Hepatocyte (in vitro differentiated cells): ENCODE data around the gene SORD. TPM values are rescaled to one million over a fixed set of nuclear protein-coding genes. Genes with fewer than 3 reads are reported as not detected.
"Not testable (repeated sequence)": the region's sequence is repeated elsewhere in the genome, so short reads cannot be mapped to it uniquely, and the experiment has no call there.

ENCODE experiments used
- DNase-seq: peaks from one replicate; pipeline ENCODE4 v3.0.0-alpha.2; 2016; ENCODE audit warnings: low spot score
- H2AFZ ChIP-seq: fragments of 200-600 bp; sonication (generic); 2 replicates; pipeline ENCODE4 v1.6.0; 2016; ENCODE audit warnings: antibody characterized with exemption, mild to moderate bottlenecking
- H3K27ac ChIP-seq: fragments of 200-600 bp; sonication (generic); 2 replicates; pipeline ENCODE4 v1.5.1; 2016; ENCODE audit warnings: mild to moderate bottlenecking
- H3K27me3 ChIP-seq: fragments of 200-600 bp; sonication (generic); 2 replicates; pipeline ENCODE4 v1.6.1; 2016
- H3K36me3 ChIP-seq: fragments of 200-600 bp; sonication (generic); replicated peaks from 2 replicates; pipeline ENCODE4 v1.5.1; 2016; ENCODE audit warnings: low read depth; ENCODE audit not compliant: insufficient read depth
- H3K4me1 ChIP-seq: fragments of 200-600 bp; sonication (generic); 2 replicates; pipeline ENCODE4 v1.5.1; 2016; ENCODE audit warnings: mild to moderate bottlenecking, moderate library complexity; ENCODE audit not compliant: insufficient read depth
- H3K4me2 ChIP-seq: fragments of 200-600 bp; sonication (generic); 2 replicates; pipeline ENCODE4 v1.6.0; 2016
- H3K4me3 ChIP-seq: fragments of 200-600 bp; sonication (generic); 2 replicates; pipeline ENCODE4 v1.5.1; 2016; ENCODE audit warnings: mild to moderate bottlenecking
- H3K79me2 ChIP-seq: fragments of 200-600 bp; sonication (generic); 2 replicates; pipeline ENCODE4 v1.6.0; 2017; ENCODE audit warnings: mild to moderate bottlenecking
- H3K9me2 ChIP-seq: fragments of 200-600 bp; sonication (generic); replicated peaks from 2 replicates; pipeline ENCODE4 v1.6.0; 2017; ENCODE audit warnings: mild to moderate bottlenecking; ENCODE audit not compliant: insufficient read depth
- H3K9me3 ChIP-seq: fragments of 200-600 bp; sonication (generic); 2 replicates; pipeline ENCODE4 v1.5.1; 2016; ENCODE audit warnings: low read depth, mild to moderate bottlenecking
- H4K20me1 ChIP-seq: fragments of 200-600 bp; sonication (generic); 2 replicates; pipeline ENCODE4 v1.6.0; 2016; ENCODE audit warnings: mild to moderate bottlenecking; ENCODE audit not compliant: insufficient read depth, poor library complexity, severe bottlenecking
- CTCF ChIP-seq: fragments of 200-600 bp; sonication (generic); IDR thresholded peaks from 2 replicates; pipeline ENCODE4 v1.5.1; 2016; ENCODE audit warnings: antibody characterized with exemption, mild to moderate bottlenecking; ENCODE audit not compliant: poor library complexity
- EZH2 ChIP-seq: fragments of 200-600 bp; sonication (generic); IDR thresholded peaks from 2 replicates; pipeline ENCODE4 v1.6.1; 2016; ENCODE audit warnings: antibody characterized with exemption, mild to moderate bottlenecking, borderline replicate concordance
- EZH2phosphoT487 ChIP-seq: fragments of 200-600 bp; sonication (generic); IDR thresholded peaks from one replicate; pipeline ENCODE4 v1.6.1; 2018; ENCODE audit warnings: antibody characterized with exemption, mild to moderate bottlenecking, low read depth, moderate library complexity; ENCODE audit not compliant: unreplicated experiment, severe bottlenecking
- WGBS: methylation state at CpG from one replicate; pipeline ENCODE4 v1.1.6; 2016; ENCODE audit warnings: low lambda C conversion rate; ENCODE audit errors: missing lambda C conversion rate; 5-methylcytosine and 5-hydroxymethylcytosine counted together
- polyA plus RNA-seq: library from polyadenylated mRNA; unstranded; fragments of >200 nt; fragmentation: Nextera tagmentation; extraction: Ambion mirVana; gene quantifications from 2 replicates; pipeline ENCODE4 v1.2.1, GENCODE V29; 2016
- total RNA-seq: library from RNA; depleted of rRNA; stranded (reverse); fragments of >200 nt; gene quantifications from 2 replicates; pipeline ENCODE4 v1.2.3, GENCODE V29; 2014

Gene SORD
- total and polyA plus RNA-seq, 2 experiments from 2014 or later = 81.8 to 116 TPM

GRCh38 chr15:45036812-45037781 lies 14.1 kb downstream of the SORD start:
- H3K9me2 ChIP-seq, H3K4me3 ChIP-seq, H3K36me3 ChIP-seq, H3K9me3 ChIP-seq, H3K4me1 ChIP-seq, H4K20me1 ChIP-seq, H3K79me2 ChIP-seq, H3K27me3 ChIP-seq, H2AFZ ChIP-seq: not testable (repeated sequence)
- Histone ChIP-seq H3K27ac (peak overlapping the region; percentile 91), H3K4me2 (peak overlapping the region; percentile 39)
- TF ChIP-seq CTCF = peak; percentile 90
- DNase-seq = peak; percentile 88
- 21% methylated on average over 6 of the region's 6 CpGs for WGBS

GRCh38 chr15:45037936-45038335 lies 14.9 kb downstream of the SORD start:
- Histone ChIP-seq H3K79me2 (peaks cover 3% of the 10 kb centered on the region), H3K36me3 (no peaks in the 10 kb centered on the region), H3K27me3 (no peaks in the 10 kb centered on the region), H3K9me2 (no peaks in the 10 kb centered on the region), H3K9me3 (no peaks in the 10 kb centered on the region), H2AFZ (no peak overlapping the region), H3K4me2 (no peak overlapping the region), H3K27ac (peak overlapping the region; percentile 91), H4K20me1 (no peaks in the 10 kb centered on the region), H3K4me1 (peaks cover 10% of the 10 kb centered on the region), H3K4me3 (no peak overlapping the region)
- TF ChIP-seq EZH2phosphoT487 (no peak), EZH2 (no peak), CTCF (no peak)
- 93% methylated on average over 3 of the region's 4 CpGs for WGBS
- DNase-seq = no peak

- not testable (repeated sequence) for H3K9me3 ChIP-seq, H3K79me2 ChIP-seq, H3K36me3 ChIP-seq, H3K27me3 ChIP-seq, H3K4me1 ChIP-seq, H3K4me2 ChIP-seq, H4K20me1 ChIP-seq, H3K27ac ChIP-seq, H3K9me2 ChIP-seq, DNase-seq, H2AFZ ChIP-seq, H3K4me3 ChIP-seq
- WGBS = 82% methylated on average over 1 of the region's 1 CpG
Observed at GRCh38 chr15:45040396-45040795, 17.4 kb downstream of the SORD start.

- H4K20me1 ChIP-seq, H3K27ac ChIP-seq, H3K9me3 ChIP-seq, H3K36me3 ChIP-seq, H2AFZ ChIP-seq, H3K4me3 ChIP-seq, H3K4me2 ChIP-seq, H3K79me2 ChIP-seq, H3K9me2 ChIP-seq, H3K4me1 ChIP-seq, H3K27me3 ChIP-seq: not testable (repeated sequence)
- TF ChIP-seq CTCF = peak; percentile 14
- 69% methylated on average over 5 of the region's 5 CpGs for WGBS
- DNase-seq = peak; percentile 36
Observed at GRCh38 chr15:45041538-45041937, 18.5 kb downstream of the SORD start.

- H3K79me2 ChIP-seq, H3K4me2 ChIP-seq, H3K9me2 ChIP-seq, H3K36me3 ChIP-seq, H2AFZ ChIP-seq, DNase-seq, H3K9me3 ChIP-seq, H3K27ac ChIP-seq, H3K27me3 ChIP-seq, H3K4me3 ChIP-seq, H3K4me1 ChIP-seq, H4K20me1 ChIP-seq: not testable (repeated sequence)
- 73% methylated on average over 2 of the region's 2 CpGs for WGBS
Observed at GRCh38 chr15:45042859-45043258, 19.9 kb downstream of the SORD start.

GRCh38 chr15:45044270-45044669 lies 21.3 kb downstream of the SORD start:
- not testable (repeated sequence) for DNase-seq, H3K9me3 ChIP-seq, H4K20me1 ChIP-seq, H3K27ac ChIP-seq, H3K36me3 ChIP-seq, H2AFZ ChIP-seq, H3K4me3 ChIP-seq, H3K79me2 ChIP-seq, H3K4me2 ChIP-seq, H3K27me3 ChIP-seq, H3K4me1 ChIP-seq, H3K9me2 ChIP-seq
- 93% methylated on average over 1 of the region's 1 CpG for WGBS
